Activated CD4-positive, alpha-beta T cell treated with anti-CD3 and anti-CD28 coated beads, Interleukin-2, Interleukin-4, amounts not matched to agents 100 ng/mL and 50 ng/mL, durations not matched to agents 16 hours and 8 hours (primary cell): ENCODE data around the gene VOPP1.

Source experiments
- DNase-seq: peaks from one replicate; pipeline ENCODE4 v3.0.0-alpha.2; 2020; ENCODE audit warnings: low spot score

Gene VOPP1

GRCh38 chr7:55432939-55433784, 139.1 kb downstream of the VOPP1 start:
- DNase-seq, result peak; percentile 37

GRCh38 chr7:55432506-55432905, 139.8 kb downstream of the VOPP1 start:
- no peak for DNase-seq

GRCh38 chr7:55431898-55432297, 140.4 kb downstream of the VOPP1 start:
- DNase-seq, result no peak

DNA sequence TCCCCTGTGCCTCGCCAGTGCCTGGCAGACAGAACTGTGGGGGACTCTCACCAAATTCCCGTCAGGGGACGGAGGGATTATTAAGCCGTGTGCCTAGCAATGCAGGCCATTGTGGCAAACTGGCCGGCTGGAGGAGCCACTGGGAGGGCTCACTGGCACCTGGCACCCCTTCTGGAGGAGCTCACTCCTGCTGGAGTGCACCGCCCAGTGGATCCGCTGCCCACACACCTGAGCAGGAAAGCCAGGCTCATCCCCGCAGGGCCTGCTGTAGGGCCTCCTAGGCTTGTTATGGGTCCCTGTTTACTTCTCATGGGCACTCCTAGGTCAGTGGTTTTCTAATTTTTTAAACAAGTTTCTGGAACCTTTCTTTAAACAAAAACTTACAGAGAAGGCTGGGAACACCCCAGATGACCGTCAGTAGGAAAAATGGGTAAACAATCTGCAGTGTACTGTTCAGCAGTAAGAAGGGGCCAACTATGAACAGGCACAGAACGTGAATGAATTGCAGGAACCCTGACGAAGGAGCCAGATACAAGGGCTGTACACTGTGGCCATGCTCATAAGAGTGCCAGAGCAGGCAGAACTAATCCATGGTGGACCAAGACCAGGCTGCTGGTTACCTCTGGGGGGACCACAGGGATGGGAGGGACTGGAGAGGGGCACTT, 142.3 kb downstream of the VOPP1 start:
- DNase-seq, result no peak

DNA sequence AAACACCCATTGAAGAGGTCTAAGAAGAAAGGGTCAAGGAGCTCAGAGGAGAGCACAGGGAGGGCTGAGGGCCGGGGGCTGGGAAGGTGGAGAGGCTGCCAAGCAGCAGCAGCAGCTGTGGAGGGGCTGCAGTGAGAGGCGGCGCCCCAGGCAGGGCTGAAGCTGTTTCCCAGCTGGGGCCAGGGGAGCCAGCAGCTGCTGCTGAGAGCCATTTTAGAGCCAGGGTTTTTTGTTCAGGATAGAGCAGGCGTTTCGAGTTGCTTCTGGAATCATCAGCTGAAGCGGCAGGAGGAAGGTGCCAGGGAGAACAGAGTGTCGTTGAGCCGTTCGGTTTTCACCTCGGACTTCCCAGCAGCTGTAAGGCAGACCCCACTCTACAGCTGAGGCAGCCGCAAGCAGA, 144.5 kb downstream of the VOPP1 start:
- no peak for DNase-seq

DNA sequence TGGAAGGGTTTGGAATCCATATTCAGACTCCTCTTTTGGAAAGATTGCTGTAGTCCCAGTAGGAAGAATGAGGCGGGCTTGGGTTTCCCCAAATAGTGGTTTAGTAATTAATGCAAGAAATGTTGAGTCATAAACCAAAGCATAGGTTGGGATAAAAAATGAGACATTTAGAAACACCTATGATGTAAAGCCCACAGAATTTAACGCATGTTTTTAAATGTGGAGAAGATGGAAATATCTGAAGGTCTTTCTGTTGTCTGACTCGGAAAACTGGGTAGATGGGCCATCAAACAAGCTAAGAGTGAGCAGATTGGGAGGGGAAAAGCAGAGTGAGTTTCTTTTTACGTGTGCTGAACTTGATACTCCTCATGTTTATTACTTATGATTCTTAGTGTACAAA, 145.0 kb downstream of the VOPP1 start:
- DNase-seq, result peak; percentile 13

DNA sequence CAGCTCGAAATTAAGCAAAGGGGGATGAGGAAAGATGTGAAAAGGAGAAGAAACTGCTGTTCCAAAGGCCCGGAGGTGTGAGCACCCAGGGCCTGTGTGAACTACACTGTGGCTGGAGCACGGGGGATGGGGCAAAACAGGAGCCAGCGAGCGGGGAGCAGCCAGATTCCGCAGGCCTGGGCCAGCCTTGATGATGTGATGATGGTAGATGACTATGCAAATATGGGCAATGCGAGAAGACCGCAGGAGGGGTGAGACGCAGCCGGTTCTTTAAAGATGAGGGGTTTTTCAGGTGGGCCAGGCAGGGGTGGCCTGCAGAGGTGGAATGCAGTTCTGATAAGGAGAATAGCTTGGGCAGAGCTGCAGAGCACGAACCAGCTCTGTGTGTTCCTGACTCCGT, 145.6 kb downstream of the VOPP1 start:
- no peak for DNase-seq

- no peak for DNase-seq
These were observed 147.1 kb downstream of the VOPP1 start for GRCh38 chr7:55425141-55425752.

DNA sequence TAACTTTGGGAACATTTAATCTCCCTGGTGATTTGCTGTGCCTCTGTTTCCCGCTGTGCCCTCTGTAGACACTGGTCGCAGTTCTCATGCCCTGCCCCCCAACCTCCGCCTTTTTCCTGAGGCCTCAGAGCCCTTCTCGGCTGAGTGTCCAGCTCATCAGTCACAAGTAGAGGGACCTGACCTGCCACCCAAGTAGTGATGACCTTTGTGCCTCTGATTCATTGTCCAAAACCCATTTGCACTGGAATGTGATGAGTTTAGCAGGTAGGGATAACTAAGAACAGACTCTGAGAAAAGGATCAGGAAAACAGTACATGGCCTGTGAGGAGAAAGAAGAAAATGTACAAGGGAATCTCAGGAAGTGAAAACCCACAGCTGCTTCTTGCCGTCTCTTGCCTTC, 148.4 kb downstream of the VOPP1 start:
- DNase-seq, result no peak

DNA sequence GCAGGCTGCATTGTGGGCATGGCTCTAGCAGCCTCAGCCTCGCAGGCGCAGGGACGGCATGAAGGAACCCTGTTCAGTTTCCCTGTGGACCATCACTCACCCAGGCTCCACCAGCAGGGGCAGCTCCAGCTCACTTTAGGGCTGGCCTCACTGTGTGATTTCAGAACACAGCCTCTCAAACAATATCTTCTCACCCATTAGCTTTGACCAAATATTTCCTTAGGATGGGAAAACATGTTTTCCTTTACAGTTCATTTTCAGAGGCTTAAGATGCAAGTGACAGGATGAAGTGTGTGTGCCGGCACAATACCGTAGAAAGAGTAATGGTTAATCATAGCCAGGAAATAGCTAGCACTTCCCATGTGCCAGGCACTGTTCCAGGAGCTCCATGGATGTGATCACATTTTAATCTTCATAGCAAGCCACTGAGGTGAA, 149.0 kb downstream of the VOPP1 start:
- no peak for DNase-seq
